Measurements from ENCODE around the gene USP6.
"Not testable (repeated sequence)": the region's sequence is repeated elsewhere in the genome, so short reads cannot be mapped to it uniquely, and the experiment has no call there.

Gene USP6

GRCh38 chr17:5136580-5137412, 21.0 kb downstream of the USP6 start:
- DNase-seq: not testable (repeated sequence)

GRCh38 chr17:5137511-5138197, 21.8 kb downstream of the USP6 start:
- not testable (repeated sequence) for DNase-seq

- DNase-seq: not testable (repeated sequence)
These were observed 22.3 kb downstream of the USP6 start for GRCh38 chr17:5138198-5138544.

DNA sequence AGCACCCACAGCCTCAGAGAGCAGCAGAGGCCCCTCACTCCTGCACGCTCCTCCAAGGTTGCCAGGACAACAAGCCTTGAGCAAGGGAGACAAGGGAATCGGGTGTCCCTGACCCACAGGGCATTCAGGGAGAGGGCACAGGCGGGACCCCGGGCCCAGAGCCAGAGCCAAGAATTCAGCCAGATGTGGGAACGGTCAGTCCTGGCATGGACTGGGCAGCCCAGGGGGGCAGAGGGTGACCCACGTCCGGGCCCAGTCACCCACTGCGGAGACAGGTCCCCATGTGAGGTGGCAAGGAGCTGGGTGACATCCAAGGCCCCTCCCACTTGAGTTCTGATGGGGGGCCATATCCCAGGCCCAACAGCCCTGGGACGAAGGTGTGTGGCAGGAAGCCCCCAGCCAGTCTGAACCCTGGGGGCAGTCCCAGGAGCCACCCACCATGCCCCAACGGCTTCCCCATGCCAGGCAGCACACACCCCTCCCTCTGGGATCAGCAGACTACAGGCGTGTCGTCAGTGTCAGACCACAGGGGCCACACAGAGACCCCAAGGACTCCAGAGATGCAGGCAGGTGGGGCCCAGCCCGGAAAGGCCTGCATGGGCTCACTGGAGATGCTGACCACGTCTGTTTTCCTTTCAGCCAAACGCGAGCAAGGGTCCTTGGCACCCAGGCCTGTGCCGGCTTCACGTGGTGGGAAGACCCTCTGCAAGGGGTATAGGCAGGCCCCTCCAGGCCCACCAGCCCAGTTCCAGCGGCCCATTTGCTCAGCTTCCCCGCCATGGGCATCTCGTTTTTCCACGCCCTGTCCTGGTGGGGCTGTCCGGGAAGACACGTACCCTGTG, 23.0 kb downstream of the USP6 start:
- DNase-seq: no peak

GRCh38 chr17:5139458-5139732, 23.6 kb downstream of the USP6 start:
- no peak for DNase-seq

DNA sequence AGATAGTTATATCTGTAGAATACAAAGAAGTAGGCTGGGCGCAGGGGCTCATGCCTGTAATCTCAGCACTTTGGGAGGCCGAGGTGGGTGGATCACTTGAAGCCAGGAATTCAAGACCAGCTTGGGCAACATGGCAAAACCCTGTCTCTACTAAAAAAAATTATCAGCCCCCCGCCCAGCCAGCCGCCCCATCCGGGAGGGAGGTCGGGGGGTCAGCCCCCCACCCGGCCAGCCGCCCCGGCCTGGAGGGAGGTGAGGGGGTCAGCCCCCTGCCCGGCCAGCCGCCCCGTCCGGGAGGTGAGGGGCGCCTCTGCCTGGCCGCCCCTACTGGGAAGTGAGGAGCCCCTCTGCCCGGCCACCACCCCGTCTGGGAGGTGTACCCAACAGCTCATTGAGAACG, 27.0 kb downstream of the USP6 start:
- DNase-seq: not testable (repeated sequence)

DNA sequence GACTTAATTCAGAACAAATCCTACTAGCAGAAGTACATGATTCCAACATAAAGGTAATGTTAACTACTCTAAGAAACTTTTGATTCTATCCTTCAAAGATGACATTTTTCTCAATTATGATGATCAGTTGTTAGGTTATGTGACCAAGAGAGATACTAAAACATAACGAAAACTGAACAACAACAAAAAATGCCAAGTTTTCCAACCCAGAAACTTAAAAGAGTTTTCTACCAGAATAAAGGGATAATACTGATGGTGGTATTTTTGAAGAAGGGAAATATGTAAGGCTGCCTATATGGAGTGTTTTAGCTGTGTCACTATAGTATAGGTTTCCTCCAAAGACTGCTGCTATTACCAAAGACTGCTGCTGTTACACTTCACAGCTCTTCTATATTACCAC, 30.3 kb downstream of the USP6 start:
- DNase-seq: not testable (repeated sequence)

DNA sequence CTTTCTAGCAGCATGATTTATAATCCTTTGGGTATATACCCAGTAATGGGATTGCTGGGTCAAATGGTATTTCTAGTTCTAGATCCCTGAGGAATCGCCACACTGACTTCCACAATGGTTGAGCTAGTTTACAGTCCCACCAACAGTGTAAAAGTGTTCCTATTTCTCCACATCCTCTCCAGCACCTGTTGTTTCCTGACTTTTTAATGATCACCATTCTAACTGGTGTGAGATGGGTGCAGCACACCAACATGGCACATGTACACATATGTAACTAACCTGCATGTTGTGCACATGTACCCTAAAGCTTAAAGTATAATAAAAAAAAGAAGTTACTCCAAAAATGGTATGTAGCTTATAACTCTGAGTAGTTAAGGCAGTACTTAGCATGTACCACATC, 44.9 kb downstream of the USP6 start:
- not testable (repeated sequence) for DNase-seq

- DNase-seq: not testable (repeated sequence)
These were observed 46.0 kb downstream of the USP6 start for GRCh38 chr17:5161793-5162192.

DNA sequence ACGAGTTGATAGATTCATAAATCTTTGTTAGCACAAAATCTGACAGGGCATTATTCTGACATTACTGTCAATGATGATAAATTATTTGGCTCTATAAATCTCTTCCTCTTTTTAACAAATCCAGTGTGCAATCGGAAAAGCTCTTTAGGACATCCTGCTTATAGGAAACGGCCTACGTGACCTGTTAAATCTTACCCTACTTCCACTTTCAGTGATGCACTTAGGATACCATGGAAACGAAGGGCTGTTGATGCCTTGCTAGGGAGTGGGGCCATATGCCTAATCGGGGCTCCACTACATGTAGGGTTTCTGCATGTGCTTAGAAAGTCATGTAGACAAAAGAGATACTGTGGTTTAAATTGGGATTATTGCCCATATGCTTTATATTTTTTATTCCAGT, 48.6 kb downstream of the USP6 start:
- no peak for DNase-seq

DNA sequence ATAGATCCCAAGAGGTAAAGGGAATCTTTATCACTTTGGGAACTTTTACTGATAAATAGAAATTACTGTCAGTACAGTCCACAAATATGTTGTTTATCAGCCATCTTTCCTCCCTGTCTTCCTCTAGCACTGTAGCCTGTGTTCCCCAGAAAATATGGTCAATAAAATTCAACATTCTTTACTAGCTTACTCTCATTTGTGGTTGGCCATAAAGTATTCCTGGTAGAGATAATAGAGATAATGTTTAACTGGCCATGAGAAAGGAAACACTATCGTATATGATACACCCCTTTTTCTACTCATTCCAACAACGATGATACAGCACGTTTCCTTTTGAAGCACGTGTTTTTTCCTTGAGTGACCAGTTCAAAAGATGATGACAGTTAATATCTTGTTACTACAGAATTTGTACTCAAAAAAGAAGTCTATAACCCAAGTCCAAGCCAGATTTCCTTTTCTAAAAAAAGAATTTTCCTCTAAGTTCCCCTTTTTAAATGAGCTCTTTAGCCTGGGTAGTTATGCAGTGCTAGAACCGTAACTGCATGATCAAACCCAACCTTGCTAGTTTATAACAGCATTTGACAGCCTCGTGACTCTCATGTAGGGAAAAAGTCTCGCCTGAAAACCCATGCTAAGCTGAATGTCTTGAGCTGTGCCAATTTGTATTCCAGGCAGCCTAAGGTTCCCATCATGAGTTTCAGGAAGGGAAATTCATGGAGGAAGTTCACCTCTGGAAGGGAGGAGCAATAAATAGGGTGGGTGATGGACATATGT, 50.1 kb downstream of the USP6 start:
- not testable (repeated sequence) for DNase-seq

GRCh38 chr17:5175027-5175426, 59.2 kb downstream of the USP6 start:
- not testable (repeated sequence) for DNase-seq

- DNase-seq: no peak
These were observed 63.2 kb downstream of the USP6 start for GRCh38 chr17:5179003-5179402.

DNA sequence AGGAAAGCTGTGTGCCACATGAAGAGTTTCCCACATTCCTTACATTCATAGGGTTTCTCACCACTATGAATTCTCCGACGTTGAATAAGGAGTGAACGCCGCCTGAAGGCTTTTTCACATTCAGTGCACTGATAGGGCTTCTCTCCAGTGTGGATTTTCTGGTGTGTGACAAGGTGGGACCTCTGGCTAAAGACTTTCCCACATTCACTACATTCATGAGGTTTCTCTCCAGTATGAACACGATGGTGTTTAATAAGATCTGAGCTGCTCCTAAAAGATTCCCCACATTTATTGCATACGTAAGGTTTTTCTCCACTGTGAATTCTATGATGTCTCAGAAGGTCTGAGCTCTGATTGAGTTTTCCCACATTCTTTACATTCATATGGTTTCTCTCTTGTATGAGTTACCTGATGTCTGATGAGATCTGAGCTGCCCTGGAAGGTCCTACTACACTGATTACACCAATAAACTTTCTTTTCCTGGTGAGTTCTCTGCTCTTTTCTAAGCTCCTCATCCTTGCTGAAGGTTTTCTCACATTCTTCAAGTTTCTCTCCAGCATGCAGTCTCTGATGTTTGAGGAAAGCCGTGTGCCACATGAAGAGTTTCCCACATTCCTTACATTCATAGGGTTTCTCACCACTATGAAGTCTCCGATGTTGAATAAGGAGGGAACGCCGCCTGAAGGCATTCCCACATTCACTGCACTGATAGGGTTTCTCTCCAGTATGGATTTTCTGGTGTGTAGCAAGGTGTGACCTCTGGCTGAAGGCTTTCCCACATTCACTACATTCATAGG, 65.9 kb downstream of the USP6 start:
- DNase-seq: no peak

DNA sequence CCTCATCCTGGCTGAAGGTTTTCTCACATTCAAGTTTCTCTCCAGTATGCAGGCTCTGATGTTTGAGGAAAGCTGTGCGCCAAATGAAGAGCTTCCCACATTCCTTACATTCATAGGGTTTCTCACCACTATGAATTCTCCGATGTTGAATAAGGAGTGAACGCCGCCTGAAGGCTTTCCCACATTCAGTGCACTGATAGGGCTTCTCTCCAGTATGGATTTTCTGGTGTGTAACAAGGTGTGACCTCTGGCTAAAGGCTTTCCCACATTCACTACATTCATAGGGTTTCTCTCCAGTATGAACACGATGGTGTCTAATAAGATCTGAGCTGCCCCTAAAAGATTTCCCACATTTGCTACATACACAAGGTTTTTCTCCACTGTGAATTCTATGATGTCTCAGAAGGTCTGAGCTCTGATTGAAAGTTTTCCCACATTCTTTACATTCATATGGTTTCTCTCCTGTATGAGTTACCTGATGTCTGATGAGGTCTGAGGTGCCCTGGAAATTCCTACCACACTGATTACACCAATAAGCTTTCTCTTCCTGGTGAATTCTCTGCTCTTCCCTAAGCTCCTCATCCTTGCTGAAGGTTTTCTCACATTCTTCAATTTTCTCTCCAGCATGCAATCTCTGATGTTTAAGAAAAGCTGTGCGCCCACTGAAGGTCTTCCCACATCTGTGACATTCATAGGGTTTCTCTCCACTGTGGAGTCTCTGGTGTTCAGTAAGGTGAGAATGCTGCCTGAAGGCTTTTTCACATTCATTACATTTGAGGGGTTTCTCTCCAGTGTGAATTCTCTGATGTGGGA, 67.0 kb downstream of the USP6 start:
- no peak for DNase-seq

DNA sequence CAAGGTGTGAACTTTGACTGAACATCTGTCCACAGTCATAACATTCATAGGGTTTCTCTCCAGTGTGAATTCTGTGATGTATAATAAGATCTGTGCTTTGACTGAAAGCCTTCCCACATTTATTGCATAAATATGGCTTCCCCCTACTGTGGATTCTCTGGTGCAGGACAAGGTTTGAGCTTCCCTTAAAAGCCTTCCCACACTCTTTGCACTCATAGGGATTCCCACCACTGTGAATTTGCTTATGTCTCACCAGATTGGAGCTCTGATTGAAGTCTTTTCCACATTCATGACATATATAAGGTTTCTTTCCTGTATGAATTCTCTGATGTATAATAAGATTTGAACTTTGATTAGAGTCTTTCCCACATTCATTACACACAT, 67.6 kb downstream of the USP6 start:
- no peak for DNase-seq

GRCh38 chr17:5184288-5184687, 68.5 kb downstream of the USP6 start:
- DNase-seq: no peak

DNA sequence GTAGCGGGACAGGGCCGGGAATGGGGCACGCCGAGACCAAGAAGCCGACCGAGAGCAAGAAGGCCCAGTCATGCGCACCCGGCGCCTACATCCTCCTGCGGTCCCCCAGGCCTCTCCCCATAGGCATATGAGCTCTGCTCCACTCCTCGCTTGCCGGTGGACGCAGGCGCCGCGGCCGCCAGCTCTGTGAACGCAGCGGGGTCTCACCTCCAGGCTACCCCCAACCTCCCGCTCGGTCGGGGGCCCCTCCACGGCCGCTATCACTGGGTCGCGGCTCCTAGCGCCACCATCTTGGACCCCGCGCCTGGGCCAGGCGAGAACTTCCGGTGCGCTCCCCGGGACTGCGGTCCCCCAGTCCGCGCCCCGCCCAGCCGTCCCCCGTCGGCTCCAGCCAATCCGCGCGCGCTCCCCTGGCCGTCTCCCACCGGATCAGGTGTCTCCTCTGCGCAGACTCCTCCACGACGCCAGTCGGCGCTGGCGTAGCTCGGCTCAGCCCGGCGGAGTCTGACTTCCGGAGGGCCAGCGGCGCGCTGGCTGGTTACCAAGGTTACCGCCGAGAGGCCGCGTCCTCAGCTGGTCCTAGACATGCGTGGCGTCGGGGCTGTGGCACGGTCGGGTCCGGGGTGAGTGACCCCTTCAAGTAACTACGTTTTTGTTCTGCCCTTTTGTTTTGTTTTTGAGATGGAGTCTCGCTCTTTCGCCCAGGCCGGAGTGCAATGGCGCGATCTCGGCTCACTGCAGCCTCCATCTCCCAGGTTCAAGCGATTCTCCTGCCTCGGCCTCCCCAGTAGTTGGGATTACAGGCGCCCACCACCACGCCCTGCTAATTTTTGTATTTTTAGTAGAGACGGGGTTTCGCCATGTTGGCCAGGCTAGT, 75.9 kb downstream of the USP6 start, which contains the start of gene ZNF594:
Gene ZNF594 (minus strand): TSS at position 328 of the 877 bp plus-strand sequence. CDS start 7,612 bp downstream, outside the sequence.
- DNase-seq: peak; percentile 92 to 94 (median 93)

DNA sequence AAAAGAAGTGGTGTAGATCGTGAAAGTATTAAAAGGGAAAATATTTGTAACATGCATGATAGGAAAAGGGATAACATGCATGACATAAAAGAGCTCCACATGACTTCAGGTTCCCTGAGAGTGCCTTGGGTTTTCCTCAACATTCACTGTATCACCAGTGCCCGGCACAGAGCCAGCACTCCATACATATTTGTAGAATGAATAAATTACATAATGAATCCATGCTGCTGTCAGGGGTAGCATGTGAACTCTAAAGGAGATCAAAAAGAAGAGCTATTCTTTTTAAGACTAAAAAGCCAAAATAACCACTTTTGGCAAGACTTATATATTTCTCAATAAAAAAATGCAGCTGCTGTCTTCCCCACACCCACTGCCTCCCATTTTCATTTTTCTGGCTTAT, 78.5 kb downstream of the USP6 start:
- no peak for DNase-seq

GRCh38 chr17:5198472-5198871, 82.6 kb downstream of the USP6 start:
- DNase-seq: no peak

Data from NCI-H1417 (cell line).